H1 (cell line): ENCODE measurements around the gene SPATS2L.

Experiments used
- ATF2 ChIP-seq: IDR thresholded peaks from 2 replicates; pipeline ENCODE4 v1.6.1; 2012; ENCODE audit warnings: low read length, inconsistent platforms
- ATF3 ChIP-seq: IDR thresholded peaks from 2 replicates; pipeline ENCODE4 v1.6.1; 2011; ENCODE audit warnings: low read depth, mild to moderate bottlenecking, low read length; ENCODE audit not compliant: insufficient read depth
- CTCF ChIP-seq, 3 experiments: IDR thresholded peaks; 1 replicate in 2 of 3; 2 replicates in 1 of 3; pipeline versions ENCODE4 v1.5.1 to v1.6.1; 2011; ENCODE audit warnings: low read length in 3 of 3, mild to moderate bottlenecking in 3 of 3, inconsistent platforms in 2 of 3, low read depth in 1 of 3, moderate library complexity in 1 of 3; ENCODE audit not compliant: insufficient read depth in 1 of 3; ENCODE audit errors: control extremely low read depth in 1 of 3
- EP300 ChIP-seq, 2 experiments: IDR thresholded peaks; 1 replicate in 1 of 2; 2 replicates in 1 of 2; pipeline ENCODE4 v1.6.1; 2011 to 2012; ENCODE audit warnings: low read depth in 2 of 2, low read length in 2 of 2, mild to moderate bottlenecking in 2 of 2, borderline replicate concordance in 1 of 2, inconsistent platforms in 1 of 2, moderate library complexity in 1 of 2
- KDM5A ChIP-seq: fragments of 200-600 bp; IDR thresholded peaks from 2 replicates; pipeline ENCODE4 v1.7.1; 2012; ENCODE audit warnings: mild to moderate bottlenecking, low read length, inconsistent platforms, mixed read lengths
- POLR2A ChIP-seq, 2 experiments: IDR thresholded peaks; 1 replicate in 1 of 2; 2 replicates in 1 of 2; pipeline ENCODE4 v1.6.1; 2011; ENCODE audit warnings: low read depth in 2 of 2, low read length in 2 of 2, mild to moderate bottlenecking in 2 of 2; ENCODE audit errors: control extremely low read depth in 1 of 2
- SIN3A ChIP-seq, 2 experiments: IDR thresholded peaks in 1 of 2; conservative IDR thresholded peaks in 1 of 2; 2 replicates each; pipeline ENCODE4 v1.6.1; 2011 to 2012; ENCODE audit warnings: low read length in 2 of 2, improper control_type of control experiment in 1 of 2, low read depth in 1 of 2, mild to moderate bottlenecking in 1 of 2

- TF ChIP-seq POLR2A (IDR thresholded peaks at IDR 0.05; ENCODE audit: control extremely low read depth in 1 of 2, low read depth in 2 of 2, low read length in 2 of 2) (no peak), KDM5A (no peak), ATF2 (no peak), ATF3 (no peak), CTCF (IDR thresholded peaks at IDR 0.05; ENCODE audit: control extremely low read depth in 1 of 3, insufficient read depth in 1 of 3, low read depth in 1 of 3, low read length in 3 of 3) (no peak), EP300 (IDR thresholded peaks at IDR 0.05; ENCODE audit: borderline replicate concordance in 1 of 2, low read depth in 2 of 2, low read length in 2 of 2) (no peak), SIN3A (conservative IDR thresholded peaks at IDR 0.05 in 1 of 2, IDR thresholded peaks at IDR 0.05 in 1 of 2; ENCODE audit: low read depth in 1 of 2, low read length in 2 of 2) (no peak)
Observed at GRCh38 chr2:200357845-200358244, 51.4 kb downstream of the SPATS2L start.
